Fibroblast of upper back skin (primary cell): ENCODE measurements around the gene PADI2.

Source experiments
- DNase-seq: peaks from one replicate; pipeline ENCODE4 v3.0.0-alpha.2; 2013

PADI2 gene

DNA sequence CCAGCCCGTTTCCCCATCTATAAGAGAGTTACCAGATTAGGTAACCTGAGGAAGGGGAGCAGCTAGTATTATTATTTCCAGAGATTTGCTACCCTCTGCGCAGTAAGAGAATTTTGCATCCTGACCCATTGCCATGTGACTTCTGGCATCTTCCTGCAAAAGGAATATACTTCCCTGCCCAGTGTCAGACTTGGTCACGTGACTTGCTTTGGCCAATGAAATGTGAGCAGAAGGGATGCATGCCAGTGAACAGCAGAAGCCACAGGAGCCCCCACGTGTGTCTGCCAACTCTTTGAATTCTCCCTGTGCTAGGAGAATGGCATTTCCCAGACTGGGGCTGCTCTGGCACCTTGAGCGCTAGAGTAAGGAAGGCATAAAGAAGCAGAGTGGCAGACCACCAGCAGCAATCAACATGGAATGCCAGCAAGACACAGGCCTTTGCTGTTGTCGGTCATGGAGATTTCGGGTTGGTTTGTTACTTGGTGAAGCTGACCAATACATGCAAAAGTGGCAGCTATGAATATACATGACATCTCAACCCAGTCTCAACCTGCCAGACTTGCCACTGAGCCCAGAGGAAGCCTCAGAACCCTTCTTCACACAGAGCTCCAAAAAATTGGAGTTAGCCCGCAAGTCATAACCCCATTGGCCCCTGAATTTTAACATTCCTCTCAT is 39.0 kb downstream of the PADI2 start:
- no peak for DNase-seq

GRCh38 chr1:17078991-17079868 is 40.0 kb downstream of the PADI2 start:
- no peak for DNase-seq

GRCh38 chr1:17075470-17076255 is 43.6 kb downstream of the PADI2 start:
- peak; percentile 13 for DNase-seq

DNA sequence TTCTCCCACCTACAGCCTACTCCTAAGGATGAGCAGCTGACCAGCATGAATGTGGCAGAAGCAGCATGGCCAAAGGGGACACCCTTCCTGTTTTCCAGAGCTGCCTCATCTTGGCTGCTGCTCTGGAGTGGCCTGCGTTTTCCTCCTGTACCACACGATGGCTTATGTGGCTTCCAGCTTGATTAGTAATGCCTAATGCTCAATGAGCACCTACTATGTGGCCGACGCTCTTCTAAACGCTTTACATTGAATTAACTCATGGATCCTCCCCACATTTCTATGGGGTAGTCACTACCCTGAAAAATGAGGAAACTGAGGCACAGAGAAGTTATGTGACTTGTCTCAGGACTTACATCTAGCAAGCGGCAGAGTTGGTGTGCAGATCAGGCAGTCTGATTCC is 47.5 kb downstream of the PADI2 start:
- DNase-seq, result no peak

- no peak for DNase-seq
Measured at GRCh38 chr1:17070163-17070525, 49.1 kb downstream of the PADI2 start.

DNA sequence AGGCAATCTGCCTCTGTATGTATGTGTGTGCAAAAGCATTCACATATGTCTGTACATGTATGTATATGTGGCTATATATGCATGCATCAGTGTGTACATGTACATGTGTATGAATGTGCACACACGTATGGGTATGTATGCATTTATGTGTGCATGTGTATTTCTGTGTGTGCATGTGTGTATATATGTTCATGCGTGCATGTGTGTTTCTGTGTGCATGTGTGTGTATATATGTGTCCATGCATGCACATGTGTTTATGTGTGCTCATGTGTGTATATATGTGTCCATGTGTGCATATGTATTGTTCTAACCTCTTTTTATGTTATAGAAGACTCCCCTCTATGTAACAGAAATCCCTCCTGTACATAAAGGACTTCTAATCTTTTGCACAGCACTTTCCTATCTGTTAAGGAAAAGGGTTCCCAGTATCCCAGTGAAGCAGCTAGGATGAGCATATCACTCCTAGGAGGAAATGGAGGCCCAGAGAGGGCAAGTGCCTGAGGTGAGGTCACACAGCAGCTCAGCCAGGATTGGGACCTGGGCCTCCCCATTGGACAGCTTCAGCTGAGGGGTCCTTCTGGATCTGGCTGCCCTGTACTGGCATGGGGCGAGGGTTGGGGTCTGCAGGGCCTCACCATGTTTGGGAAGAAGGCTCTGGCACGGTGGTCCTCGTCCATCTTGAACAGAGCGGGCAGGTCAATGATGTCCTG is 49.6 kb downstream of the PADI2 start:
- DNase-seq, result no peak

DNA sequence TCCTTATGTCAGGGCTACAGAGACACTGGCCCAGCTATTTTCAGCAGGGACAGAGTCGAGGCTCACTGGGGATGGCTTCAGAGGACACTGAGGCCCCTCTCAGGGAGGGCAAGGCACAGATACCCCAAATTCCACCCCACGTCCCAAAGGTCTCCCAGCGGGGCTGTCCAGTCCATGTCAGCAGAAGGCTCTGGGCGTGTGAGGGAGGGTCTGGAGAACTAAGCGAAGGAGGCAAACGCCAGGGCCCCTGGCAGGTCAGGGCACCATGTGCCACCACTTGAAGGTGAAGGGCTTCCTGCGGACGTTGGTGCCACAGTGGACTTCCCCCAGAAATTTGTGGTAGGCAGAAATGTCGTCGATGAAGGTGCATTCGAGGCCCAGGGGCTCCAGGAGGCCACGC is 50.5 kb downstream of the PADI2 start:
- DNase-seq, result no peak

DNA sequence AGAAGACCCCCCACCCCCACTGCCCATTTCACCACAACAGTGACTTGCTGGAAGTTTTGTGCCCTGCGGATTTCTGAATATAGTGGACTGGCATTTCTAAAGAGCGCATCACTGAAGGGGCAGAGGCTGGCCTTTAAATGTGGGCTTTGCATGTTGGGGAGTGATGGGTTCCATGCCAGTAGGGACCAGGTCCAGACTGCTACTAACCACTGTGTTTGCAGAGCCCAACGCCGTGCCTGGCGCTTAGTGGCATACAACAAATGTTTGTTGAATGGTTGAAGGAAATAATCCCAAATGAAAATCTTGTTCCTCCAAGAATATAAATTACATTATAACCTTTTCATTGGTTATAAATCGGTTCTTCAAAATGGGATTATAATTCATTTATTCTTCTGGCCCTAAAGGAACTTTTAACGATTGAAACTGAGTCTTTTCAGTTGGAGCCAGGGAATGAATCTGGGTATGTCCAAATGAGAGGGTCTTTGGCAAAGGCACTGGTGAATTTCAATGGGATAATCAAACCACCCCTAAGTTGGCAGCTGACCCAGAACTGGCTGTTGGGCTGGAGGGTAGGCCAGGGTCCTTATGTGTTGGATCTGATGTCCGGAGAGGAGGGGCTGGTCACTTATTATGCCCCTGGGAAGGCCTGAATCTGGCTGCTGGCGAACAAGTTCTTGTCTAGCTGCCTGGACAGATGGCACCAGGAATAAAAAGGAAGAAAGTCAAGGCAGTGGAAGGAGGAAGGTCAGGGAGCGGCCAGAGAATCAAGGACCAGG is 51.6 kb downstream of the PADI2 start:
- DNase-seq, result no peak

DNA sequence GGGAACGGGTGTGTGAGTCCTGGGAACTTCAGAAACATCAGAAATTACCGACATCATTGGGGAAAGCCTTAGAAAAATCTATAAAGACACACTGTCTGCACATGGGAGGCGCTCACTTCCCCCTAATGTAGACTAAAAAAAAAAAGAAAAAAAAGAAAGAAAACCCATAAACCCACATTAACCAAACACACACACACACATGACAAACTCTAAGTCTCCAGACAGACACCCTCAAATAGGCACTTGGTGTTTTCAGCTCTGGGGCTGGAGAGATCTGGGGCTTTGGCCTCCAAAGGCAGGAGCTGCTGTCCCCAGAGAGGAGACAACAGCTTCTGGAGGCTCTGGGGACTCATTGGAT is 52.2 kb downstream of the PADI2 start:
- no peak for DNase-seq

GRCh38 chr1:17066361-17067068 is 52.7 kb downstream of the PADI2 start:
- DNase-seq, result no peak

- DNase-seq, result no peak
Measured at GRCh38 chr1:17065666-17066065, 53.6 kb downstream of the PADI2 start.

GRCh38 chr1:17062751-17063150 is 56.5 kb downstream of the PADI2 start:
- peak; percentile 32 for DNase-seq

GRCh38 chr1:17061892-17062291 is 57.4 kb downstream of the PADI2 start:
- peak; percentile 25 for DNase-seq

GRCh38 chr1:17061486-17061885 is 57.8 kb downstream of the PADI2 start:
- no peak for DNase-seq

GRCh38 chr1:17060306-17060749 is 58.9 kb downstream of the PADI2 start:
- peak; percentile 38 for DNase-seq

DNA sequence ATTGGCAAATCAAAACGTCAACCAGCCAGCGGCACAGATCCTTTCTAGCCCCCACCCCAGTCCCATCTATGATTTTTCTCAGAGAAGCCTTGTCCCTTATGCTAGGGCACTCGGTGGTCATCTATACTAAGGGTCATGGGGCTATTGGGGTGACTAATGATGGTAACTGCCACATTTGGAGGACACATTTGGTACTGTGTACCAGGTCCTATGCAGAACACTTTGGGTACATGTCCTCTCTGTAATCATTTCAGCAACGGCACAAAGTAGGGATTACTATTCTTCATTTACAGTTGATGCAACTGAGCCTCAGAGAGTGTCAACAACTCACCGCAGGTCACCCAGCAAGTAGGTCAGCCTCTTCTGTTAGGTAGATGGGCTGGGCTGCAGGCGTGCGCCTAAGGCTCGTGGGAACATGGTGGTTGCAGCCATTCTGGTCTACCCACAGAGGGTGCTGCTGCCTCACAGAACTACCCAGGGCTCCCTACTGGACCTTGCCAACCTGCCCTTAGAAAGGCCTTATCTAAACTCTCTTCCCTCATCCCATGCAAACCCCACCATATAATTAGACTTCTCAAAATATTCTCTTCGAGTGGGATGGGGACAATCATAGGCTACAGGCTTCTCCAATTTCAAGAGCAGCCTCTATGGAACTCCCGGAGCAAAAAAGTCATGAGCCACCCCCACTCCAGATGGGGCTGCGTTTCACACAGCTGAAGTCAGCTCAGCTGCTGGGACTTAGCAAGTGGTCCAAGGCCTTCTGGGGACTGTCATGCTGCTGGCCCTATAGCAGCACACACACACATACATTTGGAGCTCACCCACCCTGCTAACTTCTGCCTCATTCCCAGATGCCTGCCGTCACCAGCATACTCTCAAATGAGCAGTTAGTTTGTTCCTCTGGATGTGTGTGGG is 59.6 kb downstream of the PADI2 start:
- DNase-seq, result peak; percentile 71

GRCh38 chr1:17056551-17056950 is 62.7 kb downstream of the PADI2 start:
- no peak for DNase-seq

GRCh38 chr1:17055801-17056200 is 63.5 kb downstream of the PADI2 start:
- no peak for DNase-seq

DNA sequence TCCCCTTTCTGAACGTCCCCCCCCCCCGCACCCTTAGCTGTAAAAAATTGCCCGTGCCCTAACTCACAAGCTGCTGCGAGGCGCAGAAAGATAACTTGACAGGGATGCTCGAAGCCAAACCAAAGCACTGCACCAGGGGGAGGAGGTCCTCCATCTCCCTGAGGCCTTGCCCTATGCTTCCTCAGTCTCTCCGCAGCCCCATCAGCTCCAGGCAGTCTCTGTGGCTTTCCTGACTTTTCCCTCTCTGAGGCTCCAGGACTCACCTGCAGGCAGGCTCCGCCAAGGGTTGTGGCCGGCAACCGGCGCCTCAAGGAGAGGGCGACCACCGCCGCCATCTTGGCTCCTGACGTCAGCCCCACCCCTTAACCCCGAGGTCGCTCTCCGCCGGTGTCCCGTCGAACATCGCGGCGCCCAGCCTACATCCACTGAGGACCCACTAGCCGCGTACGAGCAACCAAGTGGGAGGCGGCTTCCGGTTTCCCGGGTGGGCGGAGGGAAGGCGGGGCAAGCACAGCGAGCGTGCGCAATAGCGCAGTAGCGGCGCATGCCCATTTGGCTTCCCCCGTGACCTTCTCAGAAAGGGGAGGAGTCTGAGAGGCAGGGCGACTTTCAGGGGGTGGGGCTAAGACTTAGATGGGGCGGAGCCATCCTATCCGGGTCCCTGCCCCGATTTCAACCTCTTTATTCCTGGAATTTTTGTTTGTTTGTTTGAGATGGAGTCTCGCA is 65.4 kb downstream of the PADI2 start, which contains the start of gene SDHB:
TSS of gene SDHB (minus strand) at position 348 of the 726 bp plus-strand sequence. CDS start at position 335, 13 bp downstream.
- peak; percentile 98 for DNase-seq
